BLaER1 treated with 17β-estradiol and CSF1 and Interleukin-3, amounts not matched to agents 10 nM and 100 nM (cell line): ENCODE results near the gene P2RX7.
A peak's percentile ranks its signal among the peaks of the same experiment; 100 is the strongest.

Experiments
- H3K27ac ChIP-seq, 11 experiments: shearing (Covaris generic); formaldehyde crosslinking; 2 replicates each; pipeline ENCODE4 v1.8.1; 2022
- H3K27me3 ChIP-seq, 11 experiments: shearing (Covaris generic); formaldehyde crosslinking; 2 replicates each; pipeline ENCODE4 v1.8.1; 2022
- H3K36me3 ChIP-seq, 11 experiments: shearing (Covaris generic); formaldehyde crosslinking; 2 replicates each; pipeline ENCODE4 v1.8.1; 2022
- H3K4me1 ChIP-seq, 10 experiments: shearing (Covaris generic); formaldehyde crosslinking; 2 replicates each; pipeline ENCODE4 v1.8.1; 2022
- H3K4me2 ChIP-seq, 11 experiments: shearing (Covaris generic); formaldehyde crosslinking; 2 replicates each; pipeline ENCODE4 v1.8.1; 2022
- H3K4me3 ChIP-seq, 10 experiments: shearing (Covaris generic); formaldehyde crosslinking; 2 replicates each; pipeline ENCODE4 v1.8.1; 2022
- H3K9ac ChIP-seq, 11 experiments: shearing (Covaris generic); formaldehyde crosslinking; 2 replicates each; pipeline ENCODE4 v1.8.1; 2022
- H3K9me3 ChIP-seq, 11 experiments: shearing (Covaris generic); formaldehyde crosslinking; replicated peaks in 1 of 11; 2 replicates each; pipeline ENCODE4 v1.8.1; 2022
- H4K20me1 ChIP-seq, 11 experiments: shearing (Covaris generic); formaldehyde crosslinking; 2 replicates each; pipeline ENCODE4 v1.8.1; 2022
- Cebpa-rat ChIP-seq, 11 experiments: shearing (Covaris generic); IDR thresholded peaks; 2 replicates each; pipeline ENCODE4 v1.8.1; 2022

Gene P2RX7

DNA sequence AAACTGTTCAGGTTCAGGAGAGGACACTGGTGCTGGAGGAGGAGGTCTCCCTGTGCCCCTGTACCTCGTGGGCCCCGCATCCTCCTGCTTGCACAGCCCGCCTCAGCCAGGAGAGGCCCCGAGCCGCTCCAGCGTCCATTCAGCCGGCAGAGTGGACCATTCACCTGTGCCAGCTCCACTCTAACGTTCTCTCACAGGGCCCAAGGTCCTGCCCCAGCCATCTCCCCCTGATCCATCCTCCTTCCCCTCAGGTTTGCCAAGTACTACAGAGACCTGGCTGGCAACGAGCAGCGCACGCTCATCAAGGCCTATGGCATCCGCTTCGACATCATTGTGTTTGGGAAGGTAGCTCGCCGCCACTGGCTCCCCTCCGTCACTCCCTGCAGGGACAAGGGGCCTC lies 99.5 kb downstream of the P2RX7 start:
- peaks cover 0 to 90% (median 0%) of the 10 kb centered on the region in 11 experiments; a peak in 8 of 22 replicates for H4K20me1 ChIP-seq
- H3K27ac ChIP-seq: no peak overlapping the region
- H3K27me3 ChIP-seq: no peaks in the 10 kb centered on the region
- H3K4me1 ChIP-seq: peaks cover 0 to 22% (median 2%) of the 10 kb centered on the region in 10 experiments; a peak in 6 of 20 replicates
- peaks cover 54 to 98% (median 78%) of the 10 kb centered on the region in 11 experiments for H3K36me3 ChIP-seq
- H3K9me3 ChIP-seq: no peaks in the 10 kb centered on the region
- H3K4me2 ChIP-seq: no peak overlapping the region
- no peak overlapping the region for H3K4me3 ChIP-seq
- no peak overlapping the region for H3K9ac ChIP-seq
- no peak for TF ChIP-seq Cebpa-rat (IDR thresholded peaks at IDR 0.05)

DNA sequence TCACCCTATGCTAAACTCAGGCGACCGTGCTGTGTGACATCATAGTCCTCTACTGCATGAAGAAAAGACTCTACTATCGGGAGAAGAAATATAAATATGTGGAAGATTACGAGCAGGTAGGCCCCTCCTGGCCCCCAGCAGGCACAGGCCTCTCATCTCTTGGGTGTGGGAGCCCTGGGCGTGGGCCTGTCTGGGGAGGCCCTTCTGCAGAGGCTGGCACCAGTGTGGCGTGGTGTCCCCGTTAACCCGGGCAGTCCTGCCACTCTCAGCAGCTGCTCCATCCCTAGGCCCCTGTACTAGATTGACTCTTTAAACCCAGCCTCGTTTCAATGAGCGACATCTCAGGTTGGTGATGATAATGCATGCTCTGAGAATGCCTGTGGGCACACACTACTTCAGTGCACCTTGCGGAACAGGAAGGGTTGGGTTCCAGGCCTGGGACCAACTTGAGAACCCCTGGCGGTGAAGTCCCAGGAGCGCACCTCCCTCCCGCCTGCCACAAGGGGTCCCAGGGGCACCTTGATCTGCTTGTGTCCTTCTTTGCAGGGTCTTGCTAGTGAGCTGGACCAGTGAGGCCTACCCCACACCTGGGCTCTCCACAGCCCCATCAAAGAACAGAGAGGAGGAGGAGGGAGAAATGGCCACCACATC lies 100.4 kb downstream of the P2RX7 start:
- Histone ChIP-seq H3K9me3 (no peaks in the 10 kb centered on the region), H3K36me3 (peaks cover 63 to 98% (median 83%) of the 10 kb centered on the region in 11 experiments), H3K27ac (no peak overlapping the region), H3K9ac (no peak overlapping the region), H3K4me1 (peaks cover 0 to 32% (median 4%) of the 10 kb centered on the region in 10 experiments; a peak in 12 of 20 replicates), H3K27me3 (no peaks in the 10 kb centered on the region), H3K4me2 (no peak overlapping the region), H4K20me1 (peaks cover 0 to 90% (median 0%) of the 10 kb centered on the region in 11 experiments; a peak in 8 of 22 replicates), H3K4me3 (no peak overlapping the region)
- TF ChIP-seq Cebpa-rat (IDR thresholded peaks at IDR 0.05): no peak

DNA sequence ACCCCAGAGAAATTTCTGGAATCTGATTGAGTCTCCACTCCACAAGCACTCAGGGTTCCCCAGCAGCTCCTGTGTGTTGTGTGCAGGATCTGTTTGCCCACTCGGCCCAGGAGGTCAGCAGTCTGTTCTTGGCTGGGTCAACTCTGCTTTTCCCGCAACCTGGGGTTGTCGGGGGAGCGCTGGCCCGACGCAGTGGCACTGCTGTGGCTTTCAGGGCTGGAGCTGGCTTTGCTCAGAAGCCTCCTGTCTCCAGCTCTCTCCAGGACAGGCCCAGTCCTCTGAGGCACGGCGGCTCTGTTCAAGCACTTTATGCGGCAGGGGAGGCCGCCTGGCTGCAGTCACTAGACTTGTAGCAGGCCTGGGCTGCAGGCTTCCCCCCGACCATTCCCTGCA lies 100.9 kb downstream of the P2RX7 start:
- H4K20me1 ChIP-seq: peaks cover 0 to 92% (median 0%) of the 10 kb centered on the region in 11 experiments; a peak in 8 of 22 replicates
- H3K27ac ChIP-seq: no peak overlapping the region
- H3K27me3 ChIP-seq: no peaks in the 10 kb centered on the region

DNA sequence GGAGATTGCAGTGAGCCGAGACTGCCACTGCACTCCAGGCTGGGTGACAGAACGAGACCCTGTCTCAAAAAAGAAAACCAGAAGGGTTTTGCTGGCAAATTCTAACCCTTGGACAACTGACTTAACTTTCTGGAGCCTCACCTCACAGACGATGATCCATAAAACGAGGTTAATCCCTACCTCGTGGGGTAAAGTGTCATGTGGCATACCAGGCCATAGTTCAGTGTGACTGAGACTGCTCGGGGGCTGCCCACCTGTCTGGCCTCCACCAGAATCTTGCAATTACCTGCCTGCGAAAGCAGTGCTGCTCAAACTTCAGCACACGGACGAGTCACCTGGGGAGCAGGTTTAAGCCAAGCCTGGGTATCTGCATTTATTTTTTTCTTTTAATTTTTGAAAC lies 104.1 kb downstream of the P2RX7 start:
- no peak for TF ChIP-seq Cebpa-rat (IDR thresholded peaks at IDR 0.05)
- no peaks in the 10 kb centered on the region for H3K9me3 ChIP-seq
- H3K4me1 ChIP-seq: peaks cover 34 to 55% (median 38%) of the 10 kb centered on the region in 10 experiments
- no peaks in the 10 kb centered on the region for H3K27me3 ChIP-seq
- H3K4me2 ChIP-seq: no peak overlapping the region
- peaks cover 67 to 96% (median 84%) of the 10 kb centered on the region in 11 experiments for H3K36me3 ChIP-seq
- H3K9ac ChIP-seq: no peak overlapping the region
- H3K27ac ChIP-seq: no peak overlapping the region
- H4K20me1 ChIP-seq: peaks cover 0 to 88% (median 0%) of the 10 kb centered on the region in 11 experiments; a peak in 8 of 22 replicates
- H3K4me3 ChIP-seq: no peak overlapping the region

More for the DNA sequence above, 100.9 kb downstream of the P2RX7 start:
- TF ChIP-seq Cebpa-rat (IDR thresholded peaks at IDR 0.05): no peak
- Histone ChIP-seq H3K36me3 (peaks cover 66 to 98% (median 86%) of the 10 kb centered on the region in 11 experiments), H3K4me3 (no peak overlapping the region), H3K9ac (no peak overlapping the region), H3K4me1 (peaks cover 2 to 37% (median 9%) of the 10 kb centered on the region in 10 experiments; a peak in 17 of 20 replicates), H3K4me2 (no peak overlapping the region), H3K9me3 (no peaks in the 10 kb centered on the region)

DNA sequence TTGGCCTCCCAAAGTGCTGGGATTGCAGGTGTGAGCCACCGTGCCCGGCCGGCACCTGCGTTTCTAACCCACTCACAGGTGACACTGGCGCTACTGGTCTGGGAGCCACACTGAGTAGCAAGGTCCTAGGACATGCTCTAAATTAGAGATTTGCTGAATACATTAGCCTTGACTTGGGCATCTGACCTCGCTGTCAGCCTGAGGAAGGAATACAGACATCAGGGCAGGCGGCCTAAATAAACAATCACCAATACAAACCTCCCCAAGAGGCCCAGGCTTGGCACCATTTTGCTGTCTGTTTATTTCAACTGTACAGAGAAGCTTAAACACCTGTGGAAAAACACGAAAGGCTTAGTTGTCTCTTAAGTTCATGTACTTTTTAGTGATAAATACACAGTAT lies 104.7 kb downstream of the P2RX7 start:
- H3K9me3 ChIP-seq: no peaks in the 10 kb centered on the region
- H3K4me1 ChIP-seq: peaks cover 40 to 62% (median 43%) of the 10 kb centered on the region in 10 experiments
- peak overlapping the region in 1 of 11 experiments; percentile 11; a peak in 1 of 22 replicates for H3K4me2 ChIP-seq
- peaks cover 0 to 81% (median 0%) of the 10 kb centered on the region in 11 experiments; a peak in 8 of 22 replicates for H4K20me1 ChIP-seq
- H3K9ac ChIP-seq: no peak overlapping the region
- peaks cover 61 to 98% (median 83%) of the 10 kb centered on the region in 11 experiments for H3K36me3 ChIP-seq
- no peak overlapping the region for H3K4me3 ChIP-seq
- H3K27me3 ChIP-seq: no peaks in the 10 kb centered on the region
- H3K27ac ChIP-seq: no peak overlapping the region
- no peak for TF ChIP-seq Cebpa-rat (IDR thresholded peaks at IDR 0.05)
